Stimulated activated naive CD8-positive, alpha-beta T cell treated with anti-CD3 and anti-CD28 coated beads, Interleukin-15, Interleukin-2, amounts not matched to agents 100 ng/mL and 50 ng/mL, for 24 hours (primary cell): Measurements from ENCODE around the gene TOP1.
A peak's percentile ranks its signal among the peaks of the same experiment; 100 is the strongest.

Experiments
- H3K27ac Mint-ChIP-seq: one replicate; pipeline ENCODE4 v1.8.0; 2021; ENCODE audit warnings: mild to moderate bottlenecking, mixed read lengths
- H3K27me3 Mint-ChIP-seq: one replicate; pipeline ENCODE4 v1.8.0; 2021; ENCODE audit warnings: mixed read lengths
- H3K36me3 Mint-ChIP-seq: one replicate; pipeline ENCODE4 v1.8.0; 2021; ENCODE audit warnings: low read depth, mixed read lengths
- H3K4me1 Mint-ChIP-seq: one replicate; pipeline ENCODE4 v1.8.0; 2021; ENCODE audit warnings: low read depth, mixed read lengths
- H3K4me3 Mint-ChIP-seq: one replicate; pipeline ENCODE4 v1.8.0; 2021; ENCODE audit warnings: mild to moderate bottlenecking, mixed read lengths
- H3K9me3 Mint-ChIP-seq: one replicate; pipeline ENCODE4 v1.8.0; 2021; ENCODE audit warnings: mixed read lengths

The TOP1 gene

DNA sequence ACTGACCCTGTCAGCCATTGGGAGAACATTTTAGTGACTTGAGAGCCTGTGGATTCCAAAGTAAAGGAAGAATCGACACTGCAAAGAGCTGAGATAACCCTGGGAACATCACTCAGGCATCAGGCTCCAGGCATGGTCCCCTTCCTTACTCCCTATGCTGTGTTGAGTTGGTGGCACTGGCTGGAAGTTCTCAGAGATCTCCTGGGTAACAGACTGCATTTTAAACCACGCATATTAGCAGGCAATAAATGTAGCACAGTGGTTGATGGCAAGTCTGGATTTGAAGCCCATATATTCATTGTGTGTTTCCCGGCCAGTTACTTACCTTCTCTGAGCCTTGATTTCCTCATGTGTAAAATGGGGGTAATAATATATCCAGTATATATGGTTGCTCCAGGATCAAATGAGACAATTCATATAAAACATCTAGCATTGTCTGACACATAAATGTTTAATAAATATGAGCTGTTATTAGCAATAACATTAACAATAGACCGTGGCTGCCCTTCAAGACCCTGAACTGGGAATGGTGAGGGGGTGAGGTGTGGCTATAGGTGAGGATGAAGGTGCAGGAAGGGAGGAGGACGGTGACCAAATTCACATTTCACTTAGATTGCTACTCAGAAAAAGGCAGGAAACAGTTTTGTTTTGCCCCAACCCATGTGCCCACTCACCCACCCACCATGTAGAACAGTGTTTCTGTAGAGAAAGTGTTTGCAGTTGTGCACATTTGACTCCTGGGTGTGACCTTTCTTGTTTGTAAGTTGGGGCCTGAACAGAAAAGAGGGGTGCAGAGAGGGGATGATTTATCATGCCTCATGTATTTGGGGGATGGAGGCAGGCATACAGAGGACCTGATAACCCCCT is 110.8 kb downstream of the TOP1 start:
- peak overlapping the region; percentile 94 for H3K27ac Mint-ChIP-seq
- H3K36me3 Mint-ChIP-seq: peaks cover 23% of the 10 kb centered on the region
- no peaks in the 10 kb centered on the region for H3K27me3 Mint-ChIP-seq
- peaks cover 79% of the 10 kb centered on the region for H3K4me1 Mint-ChIP-seq
- no peaks in the 10 kb centered on the region for H3K9me3 Mint-ChIP-seq
- peak overlapping the region; percentile 86 for H3K4me3 Mint-ChIP-seq

DNA sequence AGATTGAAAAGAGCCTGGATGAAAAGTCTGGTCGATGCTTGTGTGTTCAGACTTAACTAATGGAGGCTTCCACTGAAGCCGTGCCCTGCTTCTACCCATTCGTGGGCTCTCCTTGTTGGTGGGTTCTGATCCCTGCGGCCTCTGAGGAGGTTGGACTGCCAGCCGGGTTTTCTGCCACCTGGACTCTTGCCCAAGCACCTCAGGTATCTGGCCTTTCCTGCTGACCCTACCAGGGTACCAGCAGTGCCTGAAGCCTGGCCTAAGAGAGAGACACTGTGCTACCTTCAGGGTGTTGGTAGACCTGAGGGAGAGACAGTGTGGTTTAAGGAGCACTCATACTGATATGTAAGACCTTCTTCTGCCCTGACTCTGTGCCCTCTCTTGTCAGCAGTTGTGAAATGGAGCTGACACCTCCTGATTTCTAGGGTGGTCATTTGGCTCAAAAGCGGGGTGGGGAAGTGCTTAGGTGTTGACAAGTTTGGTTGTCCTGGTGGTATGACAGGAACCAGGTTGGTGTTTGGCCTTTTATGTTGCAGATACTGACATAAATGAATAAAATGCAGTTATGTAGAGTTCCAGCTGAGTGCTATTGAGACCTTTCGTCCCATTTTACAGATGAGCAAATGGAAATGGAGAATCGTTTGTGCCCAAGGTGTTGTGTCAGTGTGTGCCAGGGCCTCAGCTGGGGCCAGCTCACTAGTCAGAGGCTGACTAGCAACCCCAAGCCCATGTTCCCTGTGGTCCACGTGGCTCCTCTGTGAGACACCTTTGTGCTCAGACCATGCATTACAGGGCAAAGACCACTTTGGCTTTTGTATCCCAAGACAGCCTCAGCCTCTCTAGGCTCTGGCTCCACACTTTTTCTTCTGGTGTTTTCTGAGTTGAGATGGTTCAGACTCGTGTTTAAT is 111.9 kb downstream of the TOP1 start:
- H3K27ac Mint-ChIP-seq: peak overlapping the region; percentile 94
- H3K36me3 Mint-ChIP-seq: peaks cover 34% of the 10 kb centered on the region
- H3K4me3 Mint-ChIP-seq: peak overlapping the region; percentile 86
- H3K27me3 Mint-ChIP-seq: no peaks in the 10 kb centered on the region
- H3K9me3 Mint-ChIP-seq: no peaks in the 10 kb centered on the region
- peaks cover 79% of the 10 kb centered on the region for H3K4me1 Mint-ChIP-seq

DNA sequence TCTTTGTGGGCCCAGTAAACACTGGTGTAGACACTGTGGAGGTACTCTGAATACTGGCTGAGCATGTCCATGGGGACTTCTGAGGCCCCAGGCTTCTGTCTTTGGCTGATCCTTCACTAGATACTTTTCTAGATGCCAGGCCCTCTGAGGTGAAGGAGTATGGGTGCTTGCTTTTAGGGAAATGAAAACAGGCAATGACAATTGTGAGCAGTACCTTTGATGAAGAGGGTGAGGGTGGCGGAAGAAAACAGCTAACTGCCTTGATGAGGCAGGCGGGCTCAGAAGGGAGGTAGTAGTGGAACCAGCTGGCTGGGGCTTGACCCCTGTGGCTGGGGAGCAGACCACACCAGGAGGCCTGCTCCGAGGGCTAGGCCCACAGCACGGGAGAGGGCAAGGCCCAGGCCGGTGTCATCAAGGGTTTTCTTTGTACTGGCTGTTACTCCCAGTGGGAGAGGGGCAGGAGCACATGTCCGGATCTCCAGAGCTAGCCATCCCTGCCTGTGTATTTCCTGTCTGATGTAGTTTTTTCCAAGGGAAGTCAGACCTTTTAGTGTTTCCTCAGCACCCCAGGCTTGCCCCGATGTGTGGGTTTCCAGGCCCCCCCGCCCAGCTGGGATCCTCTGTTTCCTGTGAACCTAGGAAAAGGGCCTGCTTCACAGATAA is 112.7 kb downstream of the TOP1 start:
- no peaks in the 10 kb centered on the region for H3K27me3 Mint-ChIP-seq
- H3K4me1 Mint-ChIP-seq: peaks cover 79% of the 10 kb centered on the region
- H3K9me3 Mint-ChIP-seq: no peaks in the 10 kb centered on the region
- H3K36me3 Mint-ChIP-seq: peaks cover 36% of the 10 kb centered on the region
- H3K4me3 Mint-ChIP-seq: peak overlapping the region; percentile 86
- H3K27ac Mint-ChIP-seq: peak overlapping the region; percentile 94

DNA sequence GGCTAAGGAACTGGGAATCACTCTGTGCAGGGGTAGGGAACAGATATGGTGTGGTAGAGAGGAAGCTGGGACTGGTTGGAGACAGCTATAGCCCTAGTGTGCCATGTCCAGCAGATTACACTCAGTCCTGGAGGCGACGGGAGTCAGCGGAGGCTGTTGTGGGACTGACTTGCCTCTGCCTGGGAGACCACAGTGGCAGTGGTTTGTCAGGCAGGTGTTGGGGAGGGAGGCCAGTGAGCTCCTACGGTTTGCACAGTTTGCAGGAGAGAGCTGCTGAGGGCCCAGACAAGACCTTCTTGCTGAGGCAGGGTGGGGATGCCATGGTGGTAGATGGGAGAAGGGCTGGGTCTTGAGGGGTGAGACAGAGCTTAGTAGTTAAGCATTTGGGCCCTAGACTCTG is 113.6 kb downstream of the TOP1 start:
- Mint-ChIP-seq H3K4me1 (peaks cover 87% of the 10 kb centered on the region), H3K4me3 (peak overlapping the region; percentile 86), H3K9me3 (no peaks in the 10 kb centered on the region), H3K27me3 (no peaks in the 10 kb centered on the region), H3K36me3 (peaks cover 43% of the 10 kb centered on the region), H3K27ac (peak overlapping the region; percentile 94)

DNA sequence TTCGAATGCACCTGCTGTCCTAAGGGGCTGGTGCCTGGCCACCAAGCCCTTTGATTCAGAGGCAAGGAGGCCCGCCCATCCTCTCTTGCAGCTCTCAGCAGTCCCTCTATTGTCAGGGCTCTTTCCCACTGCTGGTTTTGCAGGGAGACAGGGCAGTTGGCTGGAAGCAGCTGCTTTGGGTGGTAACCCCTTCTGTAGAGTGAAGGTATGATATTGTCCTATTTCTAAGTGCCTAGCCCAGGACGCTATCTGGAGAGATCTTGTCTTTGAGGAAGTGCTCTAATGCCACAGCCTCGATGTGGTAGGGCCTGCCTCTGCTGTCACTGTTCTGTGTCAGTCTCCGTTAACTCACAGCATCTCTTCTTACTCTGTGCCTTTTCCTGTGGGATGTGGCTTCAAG is 114.3 kb downstream of the TOP1 start:
- H3K4me3 Mint-ChIP-seq: peak overlapping the region; percentile 86
- no peaks in the 10 kb centered on the region for H3K9me3 Mint-ChIP-seq
- H3K36me3 Mint-ChIP-seq: peaks cover 44% of the 10 kb centered on the region
- peak overlapping the region; percentile 94 for H3K27ac Mint-ChIP-seq
- H3K4me1 Mint-ChIP-seq: peaks cover 92% of the 10 kb centered on the region
- H3K27me3 Mint-ChIP-seq: no peaks in the 10 kb centered on the region

DNA sequence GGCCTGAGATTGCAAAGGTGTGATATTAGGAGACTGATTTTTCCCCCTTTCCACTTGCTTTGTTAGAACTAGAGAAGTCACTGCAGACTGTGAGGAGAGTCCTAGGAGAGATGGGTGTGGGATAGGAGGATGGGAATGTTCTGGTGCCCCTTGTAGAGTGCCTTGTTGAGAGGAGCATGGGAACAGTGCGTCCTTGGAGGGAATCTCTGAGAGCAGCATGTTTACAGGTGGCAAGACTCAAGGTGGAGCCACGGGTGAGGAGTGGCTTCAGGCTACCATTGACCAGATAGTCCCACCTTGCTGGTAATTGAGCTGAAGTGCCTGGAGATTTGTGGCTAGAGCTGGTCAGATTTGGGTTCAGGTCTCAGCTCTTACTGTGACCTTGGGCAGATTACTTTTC is 114.7 kb downstream of the TOP1 start:
- Mint-ChIP-seq H3K4me3 (peak overlapping the region; percentile 86), H3K27me3 (no peaks in the 10 kb centered on the region), H3K4me1 (peaks cover 96% of the 10 kb centered on the region), H3K36me3 (peaks cover 44% of the 10 kb centered on the region), H3K9me3 (no peaks in the 10 kb centered on the region), H3K27ac (peak overlapping the region; percentile 94)

DNA sequence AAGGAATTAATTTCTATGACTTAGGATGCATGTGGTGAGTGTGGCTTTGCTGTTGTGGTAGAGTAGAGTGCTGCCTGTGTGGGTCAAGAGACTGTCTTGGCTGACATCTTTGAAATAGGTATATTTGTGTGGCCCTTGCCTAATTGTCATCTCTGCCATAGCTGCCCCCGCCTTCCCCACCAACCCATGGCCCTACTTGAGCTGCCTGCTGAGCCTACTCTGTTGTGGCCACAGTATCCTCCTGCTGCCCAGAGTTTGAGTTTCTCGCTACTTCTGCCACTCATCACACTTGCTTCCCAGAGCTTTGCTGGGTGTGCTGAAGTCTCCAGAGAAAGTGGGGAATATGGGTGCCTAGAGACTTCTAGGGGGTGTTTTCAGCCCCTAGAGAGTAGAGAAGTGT is 116.7 kb downstream of the TOP1 start:
- Mint-ChIP-seq H3K4me3 (no peak overlapping the region), H3K36me3 (peaks cover 34% of the 10 kb centered on the region), H3K9me3 (no peaks in the 10 kb centered on the region), H3K27ac (peak overlapping the region; percentile 94), H3K27me3 (no peaks in the 10 kb centered on the region), H3K4me1 (peaks cover 99% of the 10 kb centered on the region)

DNA sequence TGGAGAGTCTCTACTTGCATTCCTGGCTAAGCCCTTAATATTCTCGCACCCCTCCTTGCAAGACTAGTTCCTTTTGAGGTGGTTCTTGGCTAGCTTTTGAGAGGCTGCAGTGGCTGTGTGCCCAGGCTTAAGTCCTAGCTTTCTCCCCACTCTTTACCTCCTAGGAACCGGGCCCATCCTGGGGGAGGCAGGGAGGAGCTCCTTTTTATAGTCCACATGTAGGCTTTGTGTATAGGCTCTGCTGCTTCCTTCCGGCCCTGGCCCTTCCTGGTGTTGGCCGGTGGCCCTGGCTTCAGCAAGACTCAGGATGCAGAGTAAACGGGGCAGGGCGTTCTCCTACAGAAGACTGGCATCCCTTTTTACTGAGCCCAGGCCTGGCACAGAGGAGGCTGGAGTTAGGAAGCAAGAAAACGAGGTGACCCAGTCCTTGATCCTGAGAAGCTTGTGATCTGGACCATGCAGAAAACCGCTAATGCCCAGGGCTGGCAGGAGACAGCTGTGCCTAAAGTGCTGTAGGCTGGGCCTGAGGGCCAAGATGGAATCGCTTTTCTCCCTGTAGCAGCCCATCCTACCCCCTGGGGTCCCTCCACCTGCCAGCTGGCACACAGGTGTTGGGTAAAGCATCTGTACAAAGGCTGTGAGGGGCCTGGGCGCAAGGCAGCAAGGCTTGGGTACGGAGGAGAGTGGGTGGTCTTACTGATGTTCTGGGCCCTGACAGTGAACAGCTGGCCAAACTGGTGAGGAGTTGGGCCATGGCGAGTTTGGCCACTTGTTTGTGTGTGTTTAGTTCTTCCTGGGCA is 117.4 kb downstream of the TOP1 start:
- peaks cover 34% of the 10 kb centered on the region for H3K36me3 Mint-ChIP-seq
- peaks cover 99% of the 10 kb centered on the region for H3K4me1 Mint-ChIP-seq
- H3K4me3 Mint-ChIP-seq: no peak overlapping the region
- H3K27me3 Mint-ChIP-seq: no peaks in the 10 kb centered on the region
- no peaks in the 10 kb centered on the region for H3K9me3 Mint-ChIP-seq
- H3K27ac Mint-ChIP-seq: peak overlapping the region; percentile 64

DNA sequence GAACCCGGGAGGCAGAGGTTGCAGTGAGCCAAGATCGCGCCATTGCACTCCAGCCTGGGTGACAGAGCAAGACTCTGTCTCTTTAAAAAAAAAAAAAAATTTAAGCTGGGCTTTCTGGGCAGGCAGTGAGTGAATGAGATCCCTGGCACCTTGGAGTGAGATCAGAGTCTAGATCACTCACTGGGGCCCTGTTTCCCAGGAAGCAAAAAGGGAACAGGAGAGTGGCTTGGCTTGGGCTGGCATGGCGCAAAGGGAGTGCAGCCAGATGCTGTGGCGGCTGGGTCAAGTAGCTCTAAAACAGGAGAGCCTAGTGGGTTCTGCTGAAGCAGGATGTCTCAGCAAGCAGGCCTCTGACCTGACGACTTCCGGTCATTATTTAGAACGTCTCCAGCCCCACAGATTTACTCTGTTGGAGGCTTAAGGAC is 119.2 kb downstream of the TOP1 start:
- Mint-ChIP-seq H3K4me3 (no peak overlapping the region), H3K4me1 (peaks cover 99% of the 10 kb centered on the region), H3K27ac (peak overlapping the region; percentile 81), H3K27me3 (no peaks in the 10 kb centered on the region), H3K36me3 (peaks cover 34% of the 10 kb centered on the region), H3K9me3 (no peaks in the 10 kb centered on the region)

DNA sequence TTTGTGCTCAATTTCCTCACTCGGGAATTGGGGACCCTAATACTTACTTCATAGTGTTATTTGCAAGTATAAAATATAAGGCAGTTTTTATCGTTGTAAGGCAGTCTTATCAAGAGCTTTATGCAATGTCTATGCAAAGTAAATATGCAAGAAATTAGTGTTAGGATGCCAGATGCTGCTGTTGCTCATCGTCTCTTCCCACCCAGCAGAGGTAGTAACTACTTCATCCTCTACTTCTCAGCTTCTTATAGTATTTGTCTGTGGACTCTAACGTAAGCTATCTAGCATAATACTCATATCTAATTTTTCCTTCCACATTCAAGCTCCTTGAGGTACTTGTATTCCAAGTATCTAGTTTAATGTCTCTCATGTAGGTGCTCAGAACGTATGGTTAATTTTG is 120.3 kb downstream of the TOP1 start:
- Mint-ChIP-seq H3K36me3 (peaks cover 38% of the 10 kb centered on the region), H3K27me3 (no peaks in the 10 kb centered on the region), H3K4me3 (no peak overlapping the region), H3K27ac (peak overlapping the region; percentile 72), H3K4me1 (peaks cover 96% of the 10 kb centered on the region), H3K9me3 (no peaks in the 10 kb centered on the region)

DNA sequence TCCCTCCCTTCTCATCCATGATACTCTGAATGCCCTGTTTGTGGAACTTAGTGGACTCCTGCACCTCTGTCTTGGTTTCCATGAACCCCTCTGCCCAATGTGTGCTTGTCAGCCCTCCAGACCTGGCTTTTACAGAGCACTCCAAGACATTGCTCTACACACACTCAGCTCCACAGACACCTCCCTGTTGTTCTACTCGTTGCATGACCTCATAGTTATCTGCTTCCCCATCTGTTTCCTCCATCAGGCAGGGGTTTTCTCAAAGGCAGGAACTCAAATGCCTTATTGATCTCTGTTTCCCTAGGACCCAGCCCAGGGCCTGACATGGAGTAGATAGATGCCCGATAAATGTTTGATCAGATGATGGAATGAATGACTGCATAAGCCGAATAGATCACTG is 122.0 kb downstream of the TOP1 start:
- Mint-ChIP-seq H3K27ac (peak overlapping the region; percentile 77), H3K9me3 (no peaks in the 10 kb centered on the region), H3K27me3 (no peaks in the 10 kb centered on the region), H3K4me3 (no peak overlapping the region), H3K4me1 (peaks cover 96% of the 10 kb centered on the region), H3K36me3 (peaks cover 23% of the 10 kb centered on the region)

DNA sequence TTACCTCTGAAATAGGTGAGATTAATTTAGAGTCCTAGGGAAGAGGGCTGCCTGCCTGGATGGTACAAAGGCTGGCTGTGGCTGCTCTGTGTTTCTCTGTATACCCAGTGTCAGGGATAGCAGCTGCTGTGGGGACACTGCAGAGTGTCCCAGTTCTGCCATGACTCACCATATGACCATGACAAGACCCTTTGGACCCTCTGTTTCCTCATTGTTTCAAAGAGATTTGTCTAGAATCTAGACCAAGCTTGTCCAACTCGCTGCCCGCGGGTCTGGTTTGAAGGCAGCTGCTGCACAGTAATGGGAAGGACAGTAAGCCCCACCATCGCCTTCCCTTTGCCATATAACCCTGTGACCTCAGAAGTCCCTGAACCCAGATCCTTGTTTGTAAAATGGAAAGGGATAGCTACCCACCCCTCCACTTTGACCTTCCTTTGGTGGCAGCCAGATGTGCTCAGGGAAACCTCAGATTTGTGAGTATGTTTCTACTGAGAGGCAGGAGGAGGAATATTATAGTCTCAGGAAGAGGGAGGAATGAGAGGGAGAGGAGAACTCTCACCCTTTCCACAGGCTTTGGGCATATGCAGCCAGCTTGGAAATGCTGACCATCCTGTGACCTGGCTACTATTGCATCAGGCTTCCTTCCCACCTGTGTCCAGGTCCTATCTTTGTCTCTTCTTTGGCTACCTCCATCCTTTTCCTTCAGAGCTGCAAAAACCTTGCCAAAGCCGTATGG is 122.7 kb downstream of the TOP1 start:
- H3K27me3 Mint-ChIP-seq: no peaks in the 10 kb centered on the region

DNA sequence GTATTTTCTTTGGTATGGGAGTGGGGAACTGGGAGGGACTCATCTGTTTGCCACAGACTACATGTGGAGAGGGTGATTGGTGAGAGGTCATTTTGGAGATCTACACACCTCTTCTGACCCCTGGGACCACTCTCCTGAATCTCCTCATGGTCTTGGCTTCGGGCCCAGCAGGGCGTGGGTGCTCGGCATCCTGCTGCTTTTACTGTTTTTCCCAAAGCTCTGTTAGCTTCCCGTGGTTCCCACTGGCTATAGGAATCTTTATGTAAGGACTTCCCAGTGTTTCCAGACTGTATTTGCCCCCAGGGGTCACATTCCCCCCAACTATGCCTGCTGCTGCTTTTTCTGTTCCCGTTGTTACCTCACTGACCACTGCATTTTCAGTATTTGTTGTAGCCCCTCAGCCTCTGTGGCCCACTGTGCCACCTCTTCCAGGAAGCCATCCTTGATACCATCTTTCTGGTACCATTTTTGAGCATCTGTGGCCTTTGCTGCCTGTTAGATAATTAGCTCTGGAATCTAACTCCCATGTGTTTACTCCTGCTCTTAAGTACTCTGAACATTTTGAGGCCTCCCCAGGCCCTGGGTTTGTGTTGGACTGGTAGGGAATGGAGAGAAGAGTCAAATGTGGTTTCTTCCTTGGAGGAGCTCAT is 123.6 kb downstream of the TOP1 start:
- Mint-ChIP-seq H3K4me1 (peaks cover 96% of the 10 kb centered on the region), H3K9me3 (no peaks in the 10 kb centered on the region), H3K27ac (peak overlapping the region; percentile 89), H3K27me3 (no peaks in the 10 kb centered on the region), H3K36me3 (peaks cover 15% of the 10 kb centered on the region), H3K4me3 (no peak overlapping the region)

More for the DNA sequence above, 122.7 kb downstream of the TOP1 start:
- Mint-ChIP-seq H3K9me3 (no peaks in the 10 kb centered on the region), H3K4me1 (peaks cover 96% of the 10 kb centered on the region), H3K4me3 (no peak overlapping the region), H3K27ac (peak overlapping the region; percentile 89), H3K36me3 (peaks cover 21% of the 10 kb centered on the region)
